ENCODE measurements around the gene C11orf54. TPM values are rescaled to one million over a fixed set of nuclear protein-coding genes. Genes with fewer than 3 reads are reported as not detected.

C11orf54 gene
- total RNA-seq, 4 donors from 2014 or later, result 33.8 to 81.4 (median 45.4) TPM

- TF ChIP-seq POLR2A (IDR thresholded peaks at IDR 0.05) (no peak), EP300 (IDR thresholded peaks at IDR 0.05) (no peak), CTCF (IDR thresholded peaks at IDR 0.05) (no peak), POLR2AphosphoS5 (IDR thresholded peaks at IDR 0.05) (peak; percentile 5)
- Histone ChIP-seq H3K4me3 (no peak overlapping the region), H3K27ac (no peak overlapping the region), H3K4me1 (no peaks in the 10 kb centered on the region), H3K9me3 (no peaks in the 10 kb centered on the region), H3K36me3 (peaks cover 25 to 99% of the 10 kb centered on the region in 2 donors), H3K27me3 (no peaks in the 10 kb centered on the region)
- WGBS, 2 donors (ENCODE audit: low coverage in 1 of 2), result 41 to 58% methylated on average over 4 of the region's 4 CpGs
- ATAC-seq, result peak; percentile 25
Observed at GRCh38 chr11:93727985-93728791, 13.3 kb upstream of the C11orf54 start.

- no peaks in the 10 kb centered on the region for H3K9me3 ChIP-seq
- ATAC-seq, result no peak
- peaks cover 22 to 99% of the 10 kb centered on the region in 2 donors for H3K36me3 ChIP-seq
- H3K4me3 ChIP-seq, result no peak overlapping the region
- 95 to 100% methylated on average over 1 to 2 of the region's 2 CpGs for WGBS, 2 donors (ENCODE audit: low coverage in 1 of 2)
- H3K4me1 ChIP-seq, result no peaks in the 10 kb centered on the region
- H3K27me3 ChIP-seq, result no peaks in the 10 kb centered on the region
- no peak overlapping the region for H3K27ac ChIP-seq
- TF ChIP-seq POLR2A (IDR thresholded peaks at IDR 0.05), result no peak
- TF ChIP-seq POLR2AphosphoS5 (IDR thresholded peaks at IDR 0.05), result no peak
- TF ChIP-seq CTCF (IDR thresholded peaks at IDR 0.05), result no peak
- no peak for TF ChIP-seq EP300 (IDR thresholded peaks at IDR 0.05)
Observed at GRCh38 chr11:93728792-93729128, 12.7 kb upstream of the C11orf54 start.

- Histone ChIP-seq H3K27ac (no peak overlapping the region), H3K4me1 (no peaks in the 10 kb centered on the region), H3K4me3 (no peak overlapping the region), H3K27me3 (no peaks in the 10 kb centered on the region), H3K9me3 (no peaks in the 10 kb centered on the region), H3K36me3 (peaks cover 22 to 99% of the 10 kb centered on the region in 2 donors)
- TF ChIP-seq POLR2AphosphoS5 (IDR thresholded peaks at IDR 0.05) (no peak), EP300 (IDR thresholded peaks at IDR 0.05) (no peak), CTCF (IDR thresholded peaks at IDR 0.05) (no peak), POLR2A (IDR thresholded peaks at IDR 0.05) (no peak)
- no peak for ATAC-seq
- 87 to 100% methylated on average over 1 to 5 of the region's 5 CpGs for WGBS, 2 donors (ENCODE audit: low coverage in 1 of 2)
Observed at GRCh38 chr11:93729129-93729616, 12.3 kb upstream of the C11orf54 start.

GRCh38 chr11:93730108-93731107 is 11.1 kb upstream of the C11orf54 start:
- no peaks in the 10 kb centered on the region for H3K9me3 ChIP-seq
- peaks cover 0 to 4% (median 0%) of the 10 kb centered on the region in 3 donors for H3K4me1 ChIP-seq
- peaks cover 22 to 100% of the 10 kb centered on the region in 2 donors for H3K36me3 ChIP-seq
- no peak for ATAC-seq
- WGBS, 2 donors (ENCODE audit: low coverage in 1 of 2), result 71 to 75% methylated on average over 5 of the region's 5 CpGs
- H3K27ac ChIP-seq, result no peak overlapping the region
- H3K27me3 ChIP-seq, result no peaks in the 10 kb centered on the region
- TF ChIP-seq CTCF (IDR thresholded peaks at IDR 0.05), result no peak
- TF ChIP-seq POLR2AphosphoS5 (IDR thresholded peaks at IDR 0.05), result no peak
- no peak for TF ChIP-seq POLR2A (IDR thresholded peaks at IDR 0.05)
- no peak for TF ChIP-seq EP300 (IDR thresholded peaks at IDR 0.05)
- H3K4me3 ChIP-seq, result no peak overlapping the region
